GM18498 (cell line): ENCODE results near the gene NELL2.
"Not testable (repeated sequence)": the region's sequence is repeated elsewhere in the genome, so short reads cannot be mapped to it uniquely, and the experiment has no call there.

ENCODE experiments used
- ATAC-seq: cut with Tn5 transposase; IDR thresholded peaks from one replicate; pipeline ENCODE4 v1.9.1; 2021; ENCODE audit warnings: mild to moderate bottlenecking, moderate library complexity; ENCODE audit not compliant: unreplicated experiment

The NELL2 gene

DNA sequence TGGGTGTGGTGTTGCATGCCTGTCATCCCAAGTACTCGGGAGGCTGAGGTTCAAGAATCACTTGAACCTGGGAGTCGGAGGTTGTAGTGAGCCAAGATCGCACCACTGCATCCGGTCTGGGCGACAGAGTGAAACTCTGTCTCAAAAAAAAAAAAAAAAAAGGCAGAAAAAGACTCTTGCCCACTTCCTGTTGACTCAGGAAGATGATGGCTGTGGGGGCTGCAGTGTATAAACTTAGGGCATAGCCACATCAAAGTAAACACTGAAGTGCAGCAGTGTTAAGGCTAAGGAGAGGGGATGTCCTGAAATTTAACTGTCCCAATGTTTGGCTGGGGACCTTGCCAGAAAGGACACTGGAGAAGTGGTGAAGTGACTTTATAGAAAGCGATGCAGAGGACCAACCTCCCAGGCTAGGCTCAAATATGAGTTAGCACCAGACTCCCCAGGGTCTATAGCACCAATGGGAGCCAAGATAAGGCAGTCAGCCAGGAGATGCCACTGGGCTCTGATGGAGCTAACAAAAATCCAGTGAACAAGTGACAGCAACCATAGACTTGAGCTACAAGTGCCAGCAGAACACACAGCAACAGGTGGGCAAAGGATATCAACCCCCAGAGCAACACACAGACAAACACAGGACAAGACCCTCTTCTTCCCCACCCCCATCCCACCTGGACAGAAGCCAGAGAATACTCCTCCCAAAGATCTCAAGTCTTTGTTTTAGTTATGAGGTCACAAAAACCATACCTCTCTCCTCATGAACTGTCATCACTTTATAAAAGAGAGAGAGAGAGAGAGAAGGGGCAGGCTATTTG lies 28.0 kb downstream of the NELL2 start:
- ATAC-seq = peak; percentile 88

DNA sequence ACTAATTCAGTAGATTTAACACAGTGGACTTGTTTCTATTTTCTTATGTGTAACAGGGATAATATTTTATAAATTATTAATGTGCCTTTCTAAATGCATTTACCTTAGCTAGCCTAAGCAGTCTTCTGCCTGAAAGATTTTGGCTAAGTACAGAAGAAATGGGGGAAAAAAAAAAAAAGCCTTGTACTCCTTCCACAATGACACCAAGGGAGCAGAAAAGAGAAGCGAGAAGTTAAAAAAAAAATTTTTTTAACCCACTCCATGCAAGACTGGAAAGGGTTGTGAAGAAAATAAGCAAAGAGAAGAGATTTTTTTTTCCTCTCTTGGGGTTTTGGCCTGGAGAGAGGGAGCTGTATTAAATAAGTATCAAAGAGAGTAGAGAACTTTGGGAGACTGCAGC lies 28.7 kb downstream of the NELL2 start:
- peak; percentile 22 for ATAC-seq

DNA sequence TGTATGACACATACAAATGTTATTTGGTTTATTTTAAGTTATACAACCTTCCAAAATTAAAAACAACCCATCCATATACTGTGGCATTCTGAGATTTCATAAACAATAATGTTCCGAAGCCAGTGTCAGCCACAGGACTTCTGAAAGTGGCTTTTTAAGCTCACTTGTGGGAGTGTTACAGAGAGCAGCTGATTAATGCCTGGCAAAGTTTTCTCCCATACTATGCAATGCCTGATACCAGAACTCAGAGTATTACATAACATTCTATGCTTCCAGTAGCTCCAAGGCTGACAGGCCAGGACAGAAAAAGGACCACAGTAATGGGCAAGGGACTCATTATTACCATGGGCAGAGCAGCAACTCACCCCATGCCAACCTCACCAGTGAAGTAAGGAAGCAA lies 29.3 kb downstream of the NELL2 start:
- ATAC-seq = no peak

DNA sequence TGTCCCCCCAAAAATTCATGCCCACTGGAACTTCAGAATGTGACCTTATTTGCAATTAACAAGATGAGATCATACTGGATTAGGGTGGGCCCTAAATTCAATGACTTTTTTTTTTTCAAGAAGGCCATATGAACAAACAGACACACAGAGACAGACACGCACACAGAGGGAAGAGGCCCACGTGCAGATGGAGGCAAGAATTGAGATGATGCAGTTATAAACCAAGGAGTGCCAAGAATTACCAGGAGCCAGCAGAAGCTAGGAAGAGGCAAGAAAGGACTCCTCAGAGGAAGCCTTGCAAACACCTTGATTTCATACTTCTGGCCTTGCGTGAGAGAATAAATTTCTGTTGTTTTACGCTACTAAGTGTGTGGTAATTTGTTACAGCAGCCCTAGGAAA lies 33.4 kb downstream of the NELL2 start:
- no peak for ATAC-seq

DNA sequence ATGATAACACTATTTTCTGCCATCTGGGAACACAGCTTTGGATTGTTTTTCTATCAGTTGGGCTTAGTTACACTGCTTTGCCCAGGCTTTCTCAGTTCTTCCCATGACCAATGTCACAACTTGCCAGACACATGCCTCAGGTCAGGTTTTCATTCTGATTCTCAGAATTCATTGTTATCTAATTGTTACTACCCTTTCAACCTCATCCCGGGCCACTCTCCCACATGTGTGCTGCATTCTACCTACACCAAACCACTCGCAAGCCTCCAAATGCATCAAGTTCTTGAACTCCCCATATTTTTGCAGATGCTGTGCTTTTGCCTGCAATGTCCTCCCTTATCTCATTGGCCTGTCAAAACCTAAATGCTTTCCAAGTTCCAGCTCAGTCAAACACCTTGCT lies 36.3 kb downstream of the NELL2 start:
- no peak for ATAC-seq

DNA sequence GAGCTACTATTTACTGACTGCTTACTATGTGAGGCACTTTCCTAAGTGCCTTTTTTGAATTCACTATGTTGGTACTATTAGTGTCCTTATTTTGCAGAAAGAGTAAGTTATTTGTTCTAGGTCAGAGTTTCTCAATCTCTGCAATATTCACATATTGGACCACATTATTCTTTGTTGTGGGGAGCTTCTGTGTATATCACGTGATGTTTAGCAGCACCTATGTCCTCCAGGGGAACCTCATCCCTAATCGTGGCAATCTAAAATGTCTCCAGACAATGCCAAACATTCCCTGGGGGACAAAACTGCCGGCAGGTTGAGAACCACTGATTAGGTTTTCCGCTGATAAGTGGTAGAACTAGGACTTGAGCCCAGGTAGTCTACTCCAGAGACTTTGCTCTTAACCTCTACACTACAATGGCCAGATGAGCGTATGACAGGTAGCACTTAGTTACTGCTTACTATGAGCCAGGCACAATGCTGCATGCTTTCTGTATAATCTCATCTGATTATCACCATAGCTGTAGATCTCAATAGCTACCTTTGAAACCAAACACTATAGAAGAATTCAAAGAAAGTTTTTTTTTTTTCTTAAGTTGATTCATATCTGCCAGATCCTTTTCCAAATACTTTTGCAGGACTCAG lies 38.9 kb downstream of the NELL2 start:
- no peak for ATAC-seq

DNA sequence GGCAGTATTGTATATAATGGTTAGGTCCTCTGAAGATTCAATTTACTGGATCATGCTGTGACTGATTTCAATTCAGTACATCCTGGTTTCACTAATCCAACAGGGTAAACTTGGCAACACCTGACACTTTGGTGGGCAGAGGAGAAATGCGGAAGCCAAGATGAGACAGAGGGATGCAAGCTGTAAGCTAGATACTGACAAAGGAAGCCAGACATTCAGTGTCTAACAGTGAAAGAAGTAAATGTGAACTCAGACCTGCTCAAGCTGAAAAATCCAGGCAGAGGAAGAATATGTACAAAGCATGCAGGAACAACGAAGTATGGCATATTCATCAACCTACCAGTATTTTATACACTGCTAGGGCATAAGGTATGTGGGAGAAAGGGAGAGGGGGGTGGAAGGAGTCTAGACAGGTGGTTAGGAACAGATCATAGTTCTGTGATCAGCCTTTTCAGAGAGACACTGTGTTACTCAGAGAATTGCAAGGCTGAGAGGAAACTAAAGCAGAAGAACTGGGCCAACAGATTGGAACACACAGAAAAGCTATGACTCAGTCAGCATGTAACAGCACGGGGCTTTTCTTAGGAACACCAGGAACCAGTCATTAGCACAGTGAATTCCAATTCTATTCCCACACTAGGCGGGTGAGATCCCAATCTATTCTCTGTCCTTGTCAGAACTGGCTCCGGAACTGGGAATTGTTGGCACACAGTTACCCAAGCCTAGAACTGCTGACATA lies 40.3 kb downstream of the NELL2 start:
- ATAC-seq = no peak

DNA sequence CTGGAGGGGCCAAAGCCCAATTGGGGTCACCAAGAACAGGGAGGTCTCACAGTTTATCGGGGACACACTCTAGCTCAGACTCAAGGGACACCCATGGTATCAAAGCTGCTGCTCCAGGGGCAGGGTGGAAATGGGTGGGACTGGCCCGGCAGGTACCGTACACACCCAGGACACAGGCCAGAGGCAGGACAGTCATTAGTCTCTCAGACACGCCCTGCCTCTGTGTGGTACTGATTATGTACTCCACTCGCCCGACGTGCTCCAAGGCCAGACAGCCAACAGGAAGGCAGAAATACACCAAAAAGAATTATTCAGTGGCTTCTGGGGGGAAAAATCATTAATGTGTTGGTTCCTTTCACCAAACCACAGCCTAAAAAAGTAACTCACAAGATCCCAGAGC lies 41.1 kb downstream of the NELL2 start:
- ATAC-seq = not testable (repeated sequence)

DNA sequence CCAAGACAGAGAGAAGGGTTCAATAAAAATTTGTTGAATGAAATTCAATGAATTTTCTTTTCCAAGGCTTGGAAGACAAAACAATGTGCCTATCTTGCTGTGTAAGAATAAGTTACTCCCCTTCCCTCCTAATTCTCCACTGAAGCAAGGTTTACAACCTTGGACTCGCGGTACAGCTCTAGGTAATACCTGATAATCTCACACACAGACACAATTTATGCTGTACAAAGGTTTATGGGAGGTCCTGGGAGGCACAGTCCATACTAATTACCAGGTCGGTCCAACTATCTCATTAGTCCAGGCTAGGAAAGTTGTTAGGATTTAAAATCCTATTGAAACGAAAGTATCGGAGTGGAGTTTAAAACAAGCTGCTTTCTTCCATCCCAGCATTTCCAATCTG lies 42.6 kb downstream of the NELL2 start:
- no peak for ATAC-seq

DNA sequence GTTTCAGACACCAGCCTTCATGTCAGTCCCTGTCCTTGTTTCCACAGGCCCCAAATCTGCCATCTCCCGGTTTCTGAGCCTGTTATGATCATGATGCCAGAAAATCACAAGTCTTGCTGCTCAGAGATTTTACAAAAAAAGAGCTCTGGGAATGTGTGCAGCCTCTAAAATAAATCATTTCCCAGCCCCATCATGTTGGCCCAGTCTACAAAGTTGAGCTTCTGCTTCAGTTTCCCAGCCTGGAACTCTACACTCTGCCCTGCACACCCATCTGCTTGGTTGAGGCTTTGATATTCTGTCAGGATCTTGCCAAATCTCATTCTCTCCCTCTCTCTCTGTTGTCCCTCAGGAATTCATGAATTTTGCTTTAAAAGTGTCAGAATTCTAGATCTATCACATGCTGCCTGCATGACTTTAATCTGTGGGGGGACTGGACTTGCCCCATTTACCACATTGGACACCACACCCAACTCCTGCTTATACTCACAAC lies 45.5 kb downstream of the NELL2 start:
- no peak for ATAC-seq

DNA sequence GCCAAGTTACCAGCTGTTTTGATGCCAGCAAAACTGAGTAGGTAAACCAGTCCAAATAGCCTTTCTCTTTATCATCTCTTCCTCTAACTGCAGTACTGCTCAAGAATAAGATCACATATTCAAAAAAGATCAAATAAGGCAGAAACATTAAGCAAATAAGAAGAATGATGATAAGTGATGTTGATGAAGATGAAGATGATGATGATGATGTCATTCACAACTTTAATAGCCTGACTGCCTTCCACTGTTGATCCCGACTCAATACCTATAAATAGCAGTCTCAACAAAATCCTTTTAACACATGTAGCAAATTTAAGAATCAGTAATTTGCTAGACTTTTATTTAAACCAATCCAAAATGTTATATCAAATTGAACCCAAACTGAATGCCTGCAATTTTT lies 47.1 kb downstream of the NELL2 start:
- no peak for ATAC-seq

DNA sequence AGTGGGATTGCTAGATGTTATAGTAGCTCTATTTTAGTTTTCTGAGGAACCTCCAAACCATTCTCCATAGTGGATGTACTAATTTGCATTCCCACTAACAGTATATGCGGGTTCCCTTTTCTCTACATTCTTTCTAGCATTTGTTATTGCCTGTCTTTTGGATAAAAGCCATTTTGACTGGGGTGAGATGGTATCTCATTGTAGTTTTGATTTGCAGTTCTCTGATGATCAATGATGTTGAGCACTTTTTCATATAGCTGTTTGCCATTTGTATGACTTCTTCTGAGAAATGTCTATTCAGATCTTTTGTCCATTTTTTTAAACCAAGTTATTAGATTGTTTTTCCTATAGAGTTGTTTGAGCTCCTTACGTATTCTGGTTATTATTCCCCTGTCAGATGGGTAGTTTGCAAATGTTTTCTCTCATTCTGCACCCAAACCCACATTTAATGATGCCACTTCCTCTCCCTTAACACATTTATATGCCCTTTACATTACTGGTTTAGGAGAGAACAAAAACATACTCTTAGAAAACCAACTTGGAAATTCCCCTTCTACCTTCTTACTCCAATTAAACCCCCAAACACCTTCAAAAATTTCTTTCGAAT lies 48.2 kb downstream of the NELL2 start:
- ATAC-seq = no peak

DNA sequence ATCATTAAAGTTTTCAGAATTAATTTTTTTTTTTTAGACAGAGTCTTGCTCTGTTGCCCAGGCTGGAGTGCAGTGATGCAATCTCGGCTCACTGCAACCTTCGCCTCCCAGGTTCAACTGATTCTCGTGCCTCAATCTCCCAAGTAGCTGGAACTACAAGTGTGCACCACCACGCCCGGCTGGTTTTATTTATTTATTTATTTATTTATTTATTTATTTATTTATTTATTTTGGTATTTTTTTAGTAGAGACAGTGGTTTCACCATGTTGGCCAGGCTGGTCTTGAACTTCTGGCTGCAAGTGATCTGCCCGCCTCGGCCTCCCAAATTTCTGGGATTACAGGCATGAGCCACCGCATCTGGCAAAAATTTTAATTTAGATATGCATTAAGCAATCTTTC lies 54.4 kb downstream of the NELL2 start:
- ATAC-seq = not testable (repeated sequence)

DNA sequence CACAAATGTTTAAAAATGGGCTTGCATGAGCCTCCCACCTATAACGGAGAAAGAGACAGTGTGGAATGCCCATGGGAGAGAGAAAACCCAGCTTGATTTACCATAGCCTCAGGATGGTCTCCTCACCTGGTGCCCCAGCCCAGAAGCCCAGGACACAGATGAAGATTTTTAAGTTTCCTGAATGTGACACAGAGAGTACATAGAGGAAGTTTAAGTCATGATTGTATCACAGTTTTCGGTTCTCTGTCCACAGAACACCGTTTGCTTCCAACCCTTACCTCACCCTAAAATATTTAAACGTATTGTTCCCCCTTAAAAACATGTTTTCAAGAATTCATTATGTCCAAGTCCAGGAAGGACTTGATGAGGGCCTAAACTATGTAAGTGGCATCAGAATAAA lies 56.2 kb downstream of the NELL2 start:
- ATAC-seq = no peak

DNA sequence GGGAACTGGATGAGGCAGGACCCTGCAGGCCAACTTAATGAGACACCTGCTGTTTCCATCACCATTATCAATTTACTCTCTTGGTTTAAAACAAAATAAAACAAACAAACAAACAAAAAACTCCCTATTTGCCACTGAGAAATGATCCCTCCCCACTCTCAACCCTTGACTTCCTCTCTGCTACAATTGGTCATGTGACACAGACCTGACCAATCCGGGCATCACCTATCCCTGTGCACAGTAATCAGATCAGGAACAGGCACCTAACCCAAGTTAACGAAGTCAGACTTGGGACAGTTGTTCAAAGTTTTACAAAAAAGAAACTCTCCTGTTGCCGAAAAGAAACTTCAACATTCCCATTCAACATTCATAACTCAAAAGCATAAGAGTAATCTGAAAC lies 58.4 kb downstream of the NELL2 start:
- ATAC-seq = no peak

DNA sequence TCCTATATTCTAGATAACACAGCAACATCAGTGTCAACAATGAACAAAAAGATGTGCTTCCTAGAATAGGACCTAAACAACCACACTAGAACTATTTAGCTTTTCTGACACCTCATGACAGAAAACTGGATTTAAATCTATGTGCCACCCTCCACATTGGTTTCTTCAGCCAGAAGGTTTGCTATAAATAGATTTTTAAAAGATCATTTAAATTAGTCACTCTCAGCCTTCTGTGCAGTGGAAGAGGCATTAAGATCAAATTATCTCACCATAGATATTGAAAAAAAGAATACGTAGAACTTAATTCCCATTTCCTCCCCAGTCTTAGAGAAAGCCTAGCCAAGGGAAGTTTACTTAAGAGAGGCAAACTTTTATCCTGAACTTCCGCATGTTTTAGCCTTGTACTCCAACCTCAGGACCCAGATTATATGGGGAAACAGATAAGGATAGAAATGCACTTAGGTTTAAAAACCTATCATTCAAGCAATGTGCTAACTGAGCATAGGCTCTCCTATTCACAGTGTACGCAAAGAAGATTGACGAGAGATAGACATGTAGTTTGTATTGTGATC lies 59.6 kb downstream of the NELL2 start:
- no peak for ATAC-seq

DNA sequence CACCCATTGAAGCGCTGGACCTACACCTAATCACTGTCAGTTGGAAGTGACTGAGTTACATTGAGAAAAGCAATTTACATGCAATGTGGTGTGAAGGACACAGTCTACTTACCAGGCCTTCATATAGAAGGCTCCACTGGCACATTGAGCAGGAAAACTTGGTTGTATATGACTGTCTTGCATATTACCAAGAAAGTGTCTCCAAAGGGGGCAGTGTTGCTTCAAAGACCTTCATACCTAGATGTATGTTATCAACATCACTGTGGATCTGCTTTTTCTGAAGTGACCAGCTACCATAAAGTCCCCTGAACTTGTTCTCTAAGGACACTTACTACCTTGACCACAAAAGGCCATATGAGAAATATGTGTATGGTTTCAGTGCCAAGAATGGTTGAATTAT lies 64.1 kb downstream of the NELL2 start:
- ATAC-seq = peak; percentile 73

DNA sequence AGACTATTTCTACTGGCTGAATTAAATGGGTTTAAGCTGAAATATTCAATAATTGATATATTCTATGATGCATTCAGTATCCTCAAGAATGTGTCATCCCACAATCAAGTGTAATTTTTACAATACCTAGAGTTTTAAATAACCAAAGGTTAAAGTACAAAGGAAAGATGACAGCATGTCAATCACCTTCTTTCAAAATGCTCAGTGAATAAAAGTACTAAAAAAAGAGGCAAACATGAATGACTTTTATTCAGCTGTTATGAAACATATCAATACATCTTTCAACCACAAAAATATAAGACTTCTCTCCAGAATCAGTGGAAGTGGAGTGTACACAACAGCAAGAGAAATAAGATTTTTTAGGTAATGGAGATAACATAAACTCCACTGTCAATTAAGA lies 72.0 kb downstream of the NELL2 start:
- no peak for ATAC-seq

DNA sequence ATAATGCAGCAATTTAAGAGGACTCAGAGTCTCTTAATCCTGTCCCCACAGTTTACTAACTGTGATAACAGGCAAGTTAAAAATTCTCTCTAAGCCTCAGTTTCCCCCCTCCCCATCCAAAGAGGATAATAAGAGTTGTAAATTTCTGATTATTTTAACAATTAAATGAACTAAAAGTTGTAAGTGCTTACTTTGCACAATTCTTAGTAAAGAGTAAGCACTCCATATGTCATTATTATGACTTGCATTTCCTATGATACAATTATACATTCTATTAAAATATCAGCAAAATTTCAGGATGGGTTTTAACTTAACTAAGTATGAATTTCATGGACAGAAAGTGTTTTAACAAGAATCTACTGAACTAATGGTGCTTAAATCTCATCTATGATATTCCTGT lies 80.1 kb downstream of the NELL2 start:
- ATAC-seq = no peak

DNA sequence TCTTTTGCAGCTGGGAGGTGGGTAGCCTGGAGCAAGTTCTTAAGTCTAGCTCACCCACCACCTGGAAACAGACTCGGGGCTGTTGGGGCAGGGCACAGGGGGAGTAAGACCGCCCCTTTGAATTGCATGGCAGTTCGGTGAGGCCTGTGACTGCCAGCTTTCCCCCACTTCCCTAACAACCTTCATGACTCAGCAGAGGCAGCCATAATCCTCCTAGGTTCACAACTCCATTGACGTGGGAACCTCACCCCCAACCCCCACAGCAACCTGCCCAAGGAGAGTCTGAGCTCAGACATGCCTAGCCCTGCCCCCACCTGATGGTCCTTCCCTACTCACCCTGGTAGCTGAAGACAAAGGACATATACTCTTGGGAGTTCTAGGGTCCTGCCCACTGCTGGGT lies 87.4 kb downstream of the NELL2 start:
- ATAC-seq = no peak

DNA sequence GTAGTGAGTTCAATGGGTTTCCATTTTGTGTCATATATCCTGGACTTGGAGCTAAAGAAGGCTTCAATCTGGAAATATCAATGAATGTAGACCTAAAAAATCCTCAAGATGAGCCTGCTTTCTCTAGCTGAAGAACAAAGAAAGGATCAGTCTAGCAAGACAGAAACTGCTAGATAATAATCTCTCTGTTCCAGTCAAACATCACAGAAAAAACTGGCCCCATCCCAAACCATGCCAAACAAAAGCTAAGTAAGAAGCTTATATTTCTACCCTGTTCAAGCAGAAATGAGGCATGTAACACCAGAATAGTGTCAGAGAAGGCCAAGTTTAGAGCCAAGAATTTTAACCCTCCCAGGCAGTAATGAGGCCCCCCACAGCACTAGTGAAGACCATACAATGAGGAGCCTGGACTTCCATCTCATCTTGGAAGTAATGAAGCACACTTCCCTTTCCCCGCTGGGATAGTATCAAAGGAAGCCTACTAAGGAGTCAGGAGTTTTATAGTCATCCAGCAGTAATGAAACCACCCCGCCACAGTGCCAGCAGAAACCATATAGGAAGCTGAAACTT lies 95.8 kb downstream of the NELL2 start:
- no peak for ATAC-seq
